CD4-positive, alpha-beta T cell (primary cell): ENCODE measurements around the gene PRR11. TPM values are rescaled to one million over a fixed set of nuclear protein-coding genes. Genes with fewer than 3 reads are reported as not detected.

Source experiments
- ATAC-seq: fragments of 200-7000 bp; cut with Tn5 transposase; one replicate; pipeline ENCODE4 v1.10.0; 2022; ENCODE audit warnings: mild to moderate bottlenecking; ENCODE audit not compliant: poor library complexity
- CTCF ChIA-PET: fragments of 350-600 bp; sonication (Branson Sonifier 250); formaldehyde crosslinking; loops from one replicate; lab custom pipeline; 2021; ENCODE audit warnings: antibody characterized with exemption, inconsistent platforms; lab: Charles Lee
- POLR2A ChIA-PET: fragments of 350-600 bp; sonication (Branson Sonifier 250); formaldehyde crosslinking; loops from one replicate; lab custom pipeline; 2021; ENCODE audit warnings: antibody characterized with exemption, inconsistent platforms; lab: Charles Lee
- DNase-seq, 14 experiments: peaks; one replicate each; pipeline ENCODE4 v3.0.0-alpha.2; 2013 to 2020; ENCODE audit warnings: mixed read lengths in 2 of 14
- H3K27ac ChIP-seq, 2 donors: one replicate each; pipeline versions ENCODE4 v1.5.1 to v1.7.0; 2013; ENCODE audit warnings: low read length in 2 of 2, low read depth in 1 of 2, mild to moderate bottlenecking in 1 of 2
- H3K27me3 ChIP-seq, 2 experiments: 1 replicate in 1 of 2; 2 replicates in 1 of 2; pipeline versions ENCODE4 v1.6.1 to v1.7.0; 2013; ENCODE audit warnings: low read length in 2 of 2, control low read depth in 1 of 2, mild to moderate bottlenecking in 1 of 2, moderate library complexity in 1 of 2; ENCODE audit not compliant: insufficient read depth in 2 of 2, control insufficient read depth in 1 of 2
- H3K36me3 ChIP-seq: one replicate; pipeline ENCODE4 v1.6.1; 2013; ENCODE audit warnings: low read length, control low read depth; ENCODE audit not compliant: insufficient read depth
- H3K4me1 ChIP-seq: one replicate; pipeline ENCODE4 v1.6.1; 2013; ENCODE audit warnings: low read length, control low read depth; ENCODE audit not compliant: insufficient read depth
- H3K4me3 ChIP-seq: one replicate; pipeline ENCODE4 v1.5.1; 2013; ENCODE audit warnings: mild to moderate bottlenecking, low read length, moderate library complexity
- H3K9me3 ChIP-seq, 2 experiments: 1 replicate in 1 of 2; 2 replicates in 1 of 2; pipeline versions ENCODE4 v1.6.1 to v1.7.0; 2013; ENCODE audit warnings: low read length in 2 of 2, mild to moderate bottlenecking in 2 of 2, control low read depth in 1 of 2, moderate library complexity in 1 of 2; ENCODE audit not compliant: control insufficient read depth in 1 of 2, insufficient read depth in 1 of 2
- H3K27ac Mint-ChIP-seq: one replicate; pipeline ENCODE4 v1.8.0; 2020; ENCODE audit warnings: mixed read lengths
- H3K27me3 Mint-ChIP-seq: one replicate; pipeline ENCODE4 v1.8.0; 2021; ENCODE audit warnings: mixed read lengths
- H3K36me3 Mint-ChIP-seq: one replicate; pipeline ENCODE4 v1.8.0; 2021; ENCODE audit warnings: low read depth, mixed read lengths
- H3K4me1 Mint-ChIP-seq: one replicate; pipeline ENCODE4 v1.8.0; 2021; ENCODE audit warnings: low read depth, mixed read lengths
- H3K4me3 Mint-ChIP-seq: one replicate; pipeline ENCODE4 v1.8.0; 2020; ENCODE audit warnings: mild to moderate bottlenecking, mixed read lengths
- H3K9me3 Mint-ChIP-seq: one replicate; pipeline ENCODE4 v1.8.0; 2020; ENCODE audit warnings: mixed read lengths
- intact Hi-C, 2 experiments: fragments of 100-400 bp; cut with DNase I in 1 of 2; cut with micrococcal nuclease in 1 of 2; formaldehyde crosslinking; loops; one replicate each; pipeline versions ENCODE4 v1.15.1 to v1.9.0; 2023 to 2025; cut with DNase I, micrococcal nuclease
- total RNA-seq, 174 experiments: library from RNA in 2 of 174; stranded (reverse) in 2 of 174; gene quantifications; one replicate each; pipeline ENCODE4 v1.2.3 and lab custom pipeline; 2021 to 2026
- TF ChIP-seq, protein P1 (sequence below): fragments of 200-600 bp; IDR thresholded peaks from one replicate; pipeline ENCODE4 v1.8.0; 2022; ENCODE audit warnings: antibody characterized with exemption, mild to moderate bottlenecking

Gene PRR11
- total RNA-seq, 2 experiments from 2014 or later, result 0.69 to 0.92 TPM

DNA sequence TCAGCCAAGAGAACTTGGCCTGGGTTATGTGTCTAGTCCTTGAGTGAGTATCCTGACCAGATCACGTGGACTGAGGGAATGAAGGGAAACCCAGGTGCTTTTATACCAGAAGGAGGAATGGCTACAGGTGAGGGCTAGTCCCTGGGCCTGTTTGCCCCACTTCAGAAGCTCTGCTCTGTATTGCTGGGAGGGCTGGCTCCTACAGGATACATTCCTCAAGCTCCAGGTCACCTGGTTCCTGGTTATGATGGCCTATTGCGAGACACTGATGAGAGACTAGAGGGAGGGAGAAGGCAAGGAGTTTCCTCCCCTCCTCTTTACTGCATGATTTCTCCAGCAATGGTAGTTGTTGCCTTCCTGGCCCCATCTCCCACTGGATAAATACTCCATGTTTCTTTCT lies 35.3 kb downstream of the PRR11 start:
- TF ChIP-seq, protein P1, sequence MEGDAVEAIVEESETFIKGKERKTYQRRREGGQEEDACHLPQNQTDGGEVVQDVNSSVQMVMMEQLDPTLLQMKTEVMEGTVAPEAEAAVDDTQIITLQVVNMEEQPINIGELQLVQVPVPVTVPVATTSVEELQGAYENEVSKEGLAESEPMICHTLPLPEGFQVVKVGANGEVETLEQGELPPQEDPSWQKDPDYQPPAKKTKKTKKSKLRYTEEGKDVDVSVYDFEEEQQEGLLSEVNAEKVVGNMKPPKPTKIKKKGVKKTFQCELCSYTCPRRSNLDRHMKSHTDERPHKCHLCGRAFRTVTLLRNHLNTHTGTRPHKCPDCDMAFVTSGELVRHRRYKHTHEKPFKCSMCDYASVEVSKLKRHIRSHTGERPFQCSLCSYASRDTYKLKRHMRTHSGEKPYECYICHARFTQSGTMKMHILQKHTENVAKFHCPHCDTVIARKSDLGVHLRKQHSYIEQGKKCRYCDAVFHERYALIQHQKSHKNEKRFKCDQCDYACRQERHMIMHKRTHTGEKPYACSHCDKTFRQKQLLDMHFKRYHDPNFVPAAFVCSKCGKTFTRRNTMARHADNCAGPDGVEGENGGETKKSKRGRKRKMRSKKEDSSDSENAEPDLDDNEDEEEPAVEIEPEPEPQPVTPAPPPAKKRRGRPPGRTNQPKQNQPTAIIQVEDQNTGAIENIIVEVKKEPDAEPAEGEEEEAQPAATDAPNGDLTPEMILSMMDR, result no peak
- DNase-seq, result no peak
- Mint-ChIP-seq H3K36me3 (no peaks in the 10 kb centered on the region), H3K27ac (no peak overlapping the region), H3K4me3 (no peak overlapping the region), H3K4me1 (no peaks in the 10 kb centered on the region), H3K27me3 (no peaks in the 10 kb centered on the region), H3K9me3 (no peaks in the 10 kb centered on the region)
- intact Hi-C loops, result no loop called here
- no peaks in the 10 kb centered on the region for H3K4me1 ChIP-seq
- no peaks in the 10 kb centered on the region for H3K27me3 ChIP-seq
- ATAC-seq, result no peak
- no peak overlapping the region for H3K4me3 ChIP-seq
- H3K27ac ChIP-seq, result no peak overlapping the region
- POLR2A ChIA-PET, result no interaction called here
- CTCF ChIA-PET, result no interaction called here
- H3K36me3 ChIP-seq, result no peaks in the 10 kb centered on the region
- H3K9me3 ChIP-seq, result no peaks in the 10 kb centered on the region

DNA sequence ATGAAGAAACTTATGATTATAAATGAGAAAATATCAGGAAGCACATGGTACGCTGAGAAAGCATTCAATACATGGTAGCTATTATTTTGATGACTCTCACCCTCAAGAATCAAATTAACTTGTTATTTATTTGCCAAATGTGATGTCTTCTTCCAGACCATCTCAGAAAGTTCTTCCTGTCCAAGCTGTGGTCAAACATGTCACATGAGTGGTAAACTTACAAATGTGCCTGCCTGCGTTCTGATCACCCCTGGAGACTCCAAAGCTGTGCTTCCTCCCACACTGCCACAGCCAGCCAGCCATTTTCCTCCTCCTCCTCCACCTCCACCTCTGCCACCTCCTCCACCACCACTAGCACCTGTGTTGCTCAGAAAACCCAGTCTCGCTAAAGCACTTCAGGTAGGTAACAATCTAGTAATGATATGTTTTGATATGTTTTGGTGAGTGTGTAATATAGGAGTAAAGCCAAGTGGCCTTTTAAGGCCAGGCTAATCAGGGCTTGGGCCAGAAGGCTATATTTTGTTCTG lies 37.9 kb downstream of the PRR11 start:
- DNase-seq, result no peak
- ATAC-seq, result no peak
- TF ChIP-seq, protein P1, result no peak
- Histone ChIP-seq H3K4me1 (no peaks in the 10 kb centered on the region), H3K36me3 (no peaks in the 10 kb centered on the region), H3K27ac (no peak overlapping the region), H3K27me3 (no peaks in the 10 kb centered on the region), H3K9me3 (no peaks in the 10 kb centered on the region), H3K4me3 (no peak overlapping the region)
- Mint-ChIP-seq H3K9me3 (no peaks in the 10 kb centered on the region), H3K27ac (no peak overlapping the region), H3K4me1 (no peaks in the 10 kb centered on the region), H3K36me3 (no peaks in the 10 kb centered on the region), H3K27me3 (no peaks in the 10 kb centered on the region), H3K4me3 (no peak overlapping the region)
- POLR2A ChIA-PET, result no interaction called here
- CTCF ChIA-PET, result interaction anchor here (0.6 kb wide), 1 partner anchor 1578 kb away, joined by 3 read pairs; no protein-coding TSS in a partner anchor
- intact Hi-C loops, result no loop called here

DNA sequence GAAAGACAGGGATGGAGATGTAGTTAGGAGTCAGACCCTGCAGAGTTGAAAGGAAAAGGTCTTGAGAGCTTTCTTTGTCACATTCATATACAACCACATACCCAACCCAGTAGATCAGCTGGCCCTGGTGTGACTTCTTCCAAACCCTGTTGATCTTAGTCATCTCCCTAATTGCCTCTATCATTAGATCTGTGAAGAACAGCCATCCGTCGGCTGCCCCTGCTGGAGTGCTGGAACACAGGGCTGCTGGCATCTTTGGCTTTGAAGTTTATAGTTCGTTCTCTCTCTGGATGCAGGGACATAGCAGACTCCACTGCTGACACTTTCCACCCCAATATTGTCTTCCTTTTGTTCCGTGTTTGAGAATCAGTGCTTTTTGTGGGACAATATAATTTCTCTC lies 43.9 kb downstream of the PRR11 start:
- H3K27ac ChIP-seq, result no peak overlapping the region
- CTCF ChIA-PET, result no interaction called here
- TF ChIP-seq, protein P1, result no peak
- Mint-ChIP-seq H3K27me3 (no peaks in the 10 kb centered on the region), H3K36me3 (no peaks in the 10 kb centered on the region), H3K27ac (no peak overlapping the region), H3K4me3 (no peak overlapping the region), H3K4me1 (no peaks in the 10 kb centered on the region), H3K9me3 (no peaks in the 10 kb centered on the region)
- H3K4me3 ChIP-seq, result no peak overlapping the region
- H3K36me3 ChIP-seq, result no peaks in the 10 kb centered on the region
- no peaks in the 10 kb centered on the region for H3K9me3 ChIP-seq
- POLR2A ChIA-PET, result no interaction called here
- DNase-seq, result no peak
- intact Hi-C loops, result no loop called here
- no peaks in the 10 kb centered on the region for H3K27me3 ChIP-seq
- H3K4me1 ChIP-seq, result no peaks in the 10 kb centered on the region
- ATAC-seq, result no peak
